NCI-H2107 (cell line): Measurements from ENCODE around the gene KRTAP9-7.
A peak's percentile ranks its signal among the peaks of the same experiment; 100 is the strongest.

Experiments used
- DNase-seq: peaks from one replicate; lab custom pipeline; 2025; lab: John Stamatoyannopoulos, UW

Gene KRTAP9-7

GRCh38 chr17:41322094-41322902 lies 46.8 kb downstream of the KRTAP9-7 start:
- DNase-seq: no peak

DNA sequence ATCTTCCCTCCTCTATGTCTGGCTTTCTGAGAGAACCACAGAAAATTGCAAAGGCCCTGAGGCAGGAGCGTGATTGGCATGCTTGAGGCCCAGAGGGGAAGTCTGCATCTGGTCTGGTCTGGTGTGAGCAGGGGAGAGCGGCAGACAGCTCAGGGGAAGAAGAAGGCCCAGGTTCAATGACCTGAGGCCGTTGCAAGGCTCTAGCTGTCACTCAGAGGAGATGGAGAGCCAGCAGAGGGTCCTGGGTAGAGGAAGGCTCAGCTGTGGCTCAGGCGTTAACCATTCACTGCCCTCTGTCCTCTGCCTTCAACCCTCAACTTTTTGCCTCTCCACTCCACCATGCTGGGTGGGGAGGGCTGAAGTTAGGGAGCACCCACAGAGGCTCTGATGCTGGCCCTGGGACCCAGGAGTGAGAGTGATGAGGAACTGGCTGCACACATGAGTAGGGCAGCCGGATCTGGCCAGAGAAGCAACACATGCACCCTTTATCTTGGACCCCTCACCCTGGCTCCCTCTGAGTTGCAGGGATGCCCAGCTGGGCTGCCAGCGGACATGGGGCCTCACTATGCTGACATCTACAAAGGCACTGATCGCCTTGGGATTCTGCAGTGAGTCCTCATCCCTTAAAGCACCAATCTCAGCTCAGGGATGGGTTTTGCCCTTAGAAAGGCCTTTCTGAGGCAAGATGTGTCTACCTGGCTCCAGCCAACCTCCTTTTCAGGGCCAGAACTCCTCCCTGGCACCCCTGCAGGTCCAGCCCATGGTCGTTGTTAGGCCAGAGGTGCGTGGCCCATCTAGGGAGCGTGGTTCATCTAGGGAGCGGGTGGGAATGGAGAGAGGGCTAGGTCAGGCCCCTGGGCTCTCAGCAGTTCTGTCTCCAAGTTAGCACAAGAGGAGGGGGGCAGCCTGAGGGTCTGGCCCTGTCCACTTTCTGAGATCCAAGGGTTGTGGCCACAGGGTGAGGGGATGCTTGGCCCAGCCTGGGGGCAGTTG lies 47.7 kb downstream of the KRTAP9-7 start:
- no peak for DNase-seq

GRCh38 chr17:41324180-41325075 lies 48.9 kb downstream of the KRTAP9-7 start:
- DNase-seq: peak; percentile 8

- DNase-seq: no peak
These were observed 49.6 kb downstream of the KRTAP9-7 start for GRCh38 chr17:41325126-41325525.

- no peak for DNase-seq
These were observed 50.1 kb downstream of the KRTAP9-7 start for GRCh38 chr17:41325611-41326010.
